ENCODE data around the gene KMT2C. TPM values are rescaled to one million over a fixed set of nuclear protein-coding genes. Genes with fewer than 3 reads are reported as not detected.

Gene KMT2C
- total RNA-seq, 1 donor: 36.2 TPM

DNA sequence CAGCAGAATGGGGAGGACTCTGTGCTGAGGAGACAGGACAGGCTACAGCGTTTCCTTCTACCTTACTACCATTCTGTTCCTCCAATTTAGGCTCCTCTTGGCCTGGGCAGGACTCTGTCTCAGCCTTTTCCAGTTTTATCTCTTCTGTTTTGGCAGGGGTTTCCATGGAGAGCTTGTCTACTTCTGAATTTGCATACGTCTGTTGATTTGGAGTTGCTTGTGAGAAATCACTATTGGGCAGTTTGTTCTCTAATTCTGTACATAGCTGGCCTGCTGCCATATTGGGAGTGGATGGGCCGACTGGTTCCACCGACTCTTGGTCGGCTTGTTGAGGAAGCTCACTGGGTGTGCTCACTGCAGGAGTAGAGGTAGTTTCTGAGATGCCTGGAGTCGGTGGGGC is 273.5 kb downstream of the KMT2C start:
- Histone ChIP-seq H3K27ac (ENCODE audit: low read depth, low read length) (no peak overlapping the region), H3K4me1 (ENCODE audit: insufficient read depth, low read length) (no peaks in the 10 kb centered on the region), H3K9me3 (ENCODE audit: low read depth, low read length) (no peaks in the 10 kb centered on the region), H3K4me2 (ENCODE audit: insufficient read depth, low read length) (no peak overlapping the region), H3K27me3 (ENCODE audit: insufficient read depth, low read length) (no peaks in the 10 kb centered on the region), H2AFZ (ENCODE audit: low read length) (no peak overlapping the region), H3K79me2 (ENCODE audit: insufficient read depth, low read length) (no peaks in the 10 kb centered on the region), H3K36me3 (ENCODE audit: insufficient read depth, low read length) (peaks cover 65% of the 10 kb centered on the region), H4K20me1 (ENCODE audit: insufficient read depth, low read length) (no peaks in the 10 kb centered on the region), H3K4me3 (ENCODE audit: insufficient read depth, low read length) (no peak overlapping the region)
- TF ChIP-seq, protein P1, sequence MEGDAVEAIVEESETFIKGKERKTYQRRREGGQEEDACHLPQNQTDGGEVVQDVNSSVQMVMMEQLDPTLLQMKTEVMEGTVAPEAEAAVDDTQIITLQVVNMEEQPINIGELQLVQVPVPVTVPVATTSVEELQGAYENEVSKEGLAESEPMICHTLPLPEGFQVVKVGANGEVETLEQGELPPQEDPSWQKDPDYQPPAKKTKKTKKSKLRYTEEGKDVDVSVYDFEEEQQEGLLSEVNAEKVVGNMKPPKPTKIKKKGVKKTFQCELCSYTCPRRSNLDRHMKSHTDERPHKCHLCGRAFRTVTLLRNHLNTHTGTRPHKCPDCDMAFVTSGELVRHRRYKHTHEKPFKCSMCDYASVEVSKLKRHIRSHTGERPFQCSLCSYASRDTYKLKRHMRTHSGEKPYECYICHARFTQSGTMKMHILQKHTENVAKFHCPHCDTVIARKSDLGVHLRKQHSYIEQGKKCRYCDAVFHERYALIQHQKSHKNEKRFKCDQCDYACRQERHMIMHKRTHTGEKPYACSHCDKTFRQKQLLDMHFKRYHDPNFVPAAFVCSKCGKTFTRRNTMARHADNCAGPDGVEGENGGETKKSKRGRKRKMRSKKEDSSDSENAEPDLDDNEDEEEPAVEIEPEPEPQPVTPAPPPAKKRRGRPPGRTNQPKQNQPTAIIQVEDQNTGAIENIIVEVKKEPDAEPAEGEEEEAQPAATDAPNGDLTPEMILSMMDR (IDR thresholded peaks at IDR 0.05; ENCODE audit: extremely low read depth, low read depth, low read length): no peak
- no peak for DNase-seq (ENCODE audit: insufficient read length, low spot score, missing footprints)

DNA sequence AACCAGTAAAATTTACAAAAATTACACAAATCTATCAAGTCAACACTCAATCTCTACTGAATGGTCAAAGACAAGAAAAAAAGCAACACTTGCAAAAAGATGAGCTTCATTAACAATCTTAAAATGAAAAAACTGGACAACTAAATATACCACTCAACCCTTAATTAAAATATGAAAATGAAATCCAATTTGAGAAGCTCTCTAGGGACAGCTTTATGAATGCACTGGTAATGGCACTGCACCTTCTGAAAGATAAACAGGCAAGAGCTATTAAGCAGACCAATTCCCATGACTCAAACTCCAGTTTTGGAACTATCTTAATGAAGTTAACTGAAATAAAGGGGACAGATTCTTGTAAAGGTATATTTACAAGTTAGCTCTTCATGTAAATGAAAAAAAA is 274.6 kb downstream of the KMT2C start:
- TF ChIP-seq, protein P1 (IDR thresholded peaks at IDR 0.05; ENCODE audit: extremely low read depth, low read depth, low read length): no peak
- DNase-seq (ENCODE audit: insufficient read length, low spot score, missing footprints): no peak

DNA sequence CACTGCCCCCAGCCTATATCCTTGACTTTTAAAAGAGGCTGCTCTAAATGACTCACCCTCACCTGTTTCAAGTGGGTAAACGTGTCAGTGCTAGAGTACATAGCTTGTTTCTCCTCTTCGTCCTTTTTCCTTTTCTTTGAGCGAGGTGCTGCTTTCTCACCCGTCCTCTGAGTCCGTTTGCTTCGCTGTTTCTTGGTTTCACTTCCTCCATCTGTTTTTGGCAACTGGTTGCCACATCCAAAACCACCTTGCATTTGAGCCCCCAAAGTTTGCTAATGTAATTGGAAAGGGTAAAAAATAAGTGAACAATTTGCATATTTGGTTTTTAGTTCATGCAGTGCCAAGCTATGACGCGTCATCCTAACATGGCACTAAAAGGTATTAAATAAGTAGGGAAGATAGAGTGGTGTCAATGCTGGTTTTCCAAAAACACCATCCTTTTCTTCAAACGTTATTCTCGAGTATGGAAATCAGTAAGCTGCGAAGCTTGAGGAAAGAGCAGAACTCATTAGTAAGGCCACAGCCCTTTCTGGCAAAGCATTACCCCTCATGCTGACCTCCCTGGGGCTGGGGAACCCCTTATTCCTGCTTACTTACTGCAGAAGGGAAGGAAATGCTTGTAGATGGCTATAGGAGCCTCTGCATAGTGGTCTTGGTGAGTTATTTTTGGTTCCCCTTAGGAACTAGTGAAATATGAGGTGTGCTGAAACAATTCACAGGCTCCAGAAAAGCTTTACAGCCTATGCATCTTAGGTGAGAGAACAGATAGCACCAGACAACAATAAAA is 276.8 kb downstream of the KMT2C start:
- TF ChIP-seq, protein P1 (IDR thresholded peaks at IDR 0.05; ENCODE audit: extremely low read depth, low read depth, low read length): no peak
- DNase-seq (ENCODE audit: insufficient read length, low spot score, missing footprints): no peak
- H4K20me1 ChIP-seq (ENCODE audit: insufficient read depth, low read length): no peaks in the 10 kb centered on the region
- H3K9me3 ChIP-seq (ENCODE audit: low read depth, low read length): no peaks in the 10 kb centered on the region
- H3K79me2 ChIP-seq (ENCODE audit: insufficient read depth, low read length): no peaks in the 10 kb centered on the region
- H3K36me3 ChIP-seq (ENCODE audit: insufficient read depth, low read length): peaks cover 75% of the 10 kb centered on the region
- no peak overlapping the region for H3K27ac ChIP-seq (ENCODE audit: low read depth, low read length)
- no peak overlapping the region for H2AFZ ChIP-seq (ENCODE audit: low read length)
- no peaks in the 10 kb centered on the region for H3K4me1 ChIP-seq (ENCODE audit: insufficient read depth, low read length)
- no peak overlapping the region for H3K4me2 ChIP-seq (ENCODE audit: insufficient read depth, low read length)
- H3K4me3 ChIP-seq (ENCODE audit: insufficient read depth, low read length): no peak overlapping the region
- no peaks in the 10 kb centered on the region for H3K27me3 ChIP-seq (ENCODE audit: insufficient read depth, low read length)

More for the DNA sequence above, 274.6 kb downstream of the KMT2C start:
- Histone ChIP-seq H3K4me2 (ENCODE audit: insufficient read depth, low read length) (no peak overlapping the region), H3K27me3 (ENCODE audit: insufficient read depth, low read length) (no peaks in the 10 kb centered on the region), H3K36me3 (ENCODE audit: insufficient read depth, low read length) (peaks cover 59% of the 10 kb centered on the region), H4K20me1 (ENCODE audit: insufficient read depth, low read length) (no peaks in the 10 kb centered on the region), H3K4me3 (ENCODE audit: insufficient read depth, low read length) (no peak overlapping the region), H3K9me3 (ENCODE audit: low read depth, low read length) (no peaks in the 10 kb centered on the region), H2AFZ (ENCODE audit: low read length) (no peak overlapping the region), H3K79me2 (ENCODE audit: insufficient read depth, low read length) (no peaks in the 10 kb centered on the region), H3K27ac (ENCODE audit: low read depth, low read length) (no peak overlapping the region), H3K4me1 (ENCODE audit: insufficient read depth, low read length) (no peaks in the 10 kb centered on the region)

DNA sequence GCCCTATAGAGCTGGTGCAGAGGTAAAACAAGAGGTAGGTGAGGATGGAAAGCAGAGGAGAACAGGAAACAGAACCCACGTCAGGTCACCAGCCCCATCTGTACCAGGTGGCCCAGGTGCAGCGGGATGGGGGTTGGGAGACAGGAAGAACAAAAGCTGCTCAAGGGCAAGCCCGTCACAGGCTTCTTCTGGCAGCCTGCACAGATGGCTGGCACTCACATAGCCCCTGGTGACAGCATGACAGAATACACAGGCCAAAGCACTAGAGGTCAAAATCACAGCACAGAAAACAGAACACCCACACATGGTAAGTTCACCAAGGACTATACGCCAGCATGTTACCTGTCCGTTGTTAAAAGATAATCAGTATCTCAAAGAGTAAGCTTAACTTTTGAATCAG is 283.5 kb downstream of the KMT2C start:
- H3K79me2 ChIP-seq (ENCODE audit: insufficient read depth, low read length): no peaks in the 10 kb centered on the region
- H3K4me2 ChIP-seq (ENCODE audit: insufficient read depth, low read length): no peak overlapping the region
- no peaks in the 10 kb centered on the region for H3K4me1 ChIP-seq (ENCODE audit: insufficient read depth, low read length)
- TF ChIP-seq, protein P1 (IDR thresholded peaks at IDR 0.05; ENCODE audit: extremely low read depth, low read depth, low read length): no peak
- peaks cover 28% of the 10 kb centered on the region for H4K20me1 ChIP-seq (ENCODE audit: insufficient read depth, low read length)
- no peaks in the 10 kb centered on the region for H3K27me3 ChIP-seq (ENCODE audit: insufficient read depth, low read length)
- no peaks in the 10 kb centered on the region for H3K9me3 ChIP-seq (ENCODE audit: low read depth, low read length)
- H3K36me3 ChIP-seq (ENCODE audit: insufficient read depth, low read length): peaks cover 73% of the 10 kb centered on the region
- no peak overlapping the region for H3K4me3 ChIP-seq (ENCODE audit: insufficient read depth, low read length)
- H3K27ac ChIP-seq (ENCODE audit: low read depth, low read length): no peak overlapping the region
- no peak overlapping the region for H2AFZ ChIP-seq (ENCODE audit: low read length)
- no peak for DNase-seq (ENCODE audit: insufficient read length, low spot score, missing footprints)
